OCI-LY3 (cell line): ENCODE results near the gene PSKH1.

Experiments
- H2AFZ ChIP-seq: fragments of 200-600, 300-600 bp; shearing (Covaris generic); 2 replicates; pipeline ENCODE4 v1.6.0; 2014; ENCODE audit warnings: antibody characterized with exemption, low read depth, low read length
- H3K27ac ChIP-seq: fragments of 200-600, 300-600 bp; sonication (generic); 2 replicates; pipeline ENCODE4 v1.5.1; 2014; ENCODE audit warnings: mild to moderate bottlenecking, low read length, moderate library complexity, mixed read lengths
- H3K27me3 ChIP-seq: fragments of 200-600, 300-600 bp; sonication (generic); 2 replicates; pipeline ENCODE4 v1.6.1; 2014; ENCODE audit warnings: low read depth, low read length, mixed read lengths
- H3K36me3 ChIP-seq: fragments of 200-600, 300-600 bp; sonication (generic); replicated peaks from 2 replicates; pipeline ENCODE3; 2014; ENCODE audit warnings: low read depth, low read length, mixed read lengths
- H3K4me1 ChIP-seq: fragments of 300-600, 200-600 bp; sonication (generic); 2 replicates; pipeline ENCODE4 v1.6.1; 2014; ENCODE audit warnings: low read length, mixed read lengths
- H3K4me2 ChIP-seq: fragments of 200-600, 300-600 bp; sonication (generic); 2 replicates; pipeline ENCODE4 v1.6.1; 2014; ENCODE audit warnings: low read length, mixed read lengths
- H3K4me3 ChIP-seq: fragments of 300-600, 200-600 bp; sonication (generic); 2 replicates; pipeline ENCODE4 v1.5.1; 2014; ENCODE audit warnings: antibody characterized with exemption, mild to moderate bottlenecking, low read length, moderate library complexity
- H3K79me2 ChIP-seq: fragments of 300-600, 200-600 bp; shearing (Covaris generic); 2 replicates; pipeline ENCODE4 v1.6.1; 2014; ENCODE audit warnings: mild to moderate bottlenecking, low read length, mixed read lengths
- H3K9ac ChIP-seq: fragments of 300-600, 200-600 bp; shearing (Covaris generic); 2 replicates; pipeline ENCODE4 v1.6.0; 2014; ENCODE audit warnings: mild to moderate bottlenecking, low read length, moderate library complexity
- H3K9me3 ChIP-seq: fragments of 200-600, 300-600 bp; shearing (Covaris generic); 2 replicates; pipeline ENCODE4 v1.6.1; 2014; ENCODE audit warnings: low read length, mixed read lengths; ENCODE audit not compliant: insufficient read depth
- H4K20me1 ChIP-seq: fragments of 200-600, 300-600 bp; sonication (generic); 2 replicates; pipeline ENCODE4 v1.6.1; 2016; ENCODE audit warnings: low read length, mixed read lengths; ENCODE audit not compliant: insufficient read depth
- EZH2phosphoT487 ChIP-seq: fragments of 200-600 bp; shearing (Covaris generic); IDR thresholded peaks from 2 replicates; pipeline ENCODE4 v1.6.1; 2018; ENCODE audit warnings: antibody characterized with exemption, mixed run types, low read depth
- TF ChIP-seq, protein P1 (sequence below): fragments of 200-600, 300-600 bp; sonication (generic); IDR thresholded peaks from 2 replicates; pipeline ENCODE4 v1.5.1; 2014; ENCODE audit warnings: antibody characterized with exemption, low read length, low read depth

The PSKH1 gene

DNA sequence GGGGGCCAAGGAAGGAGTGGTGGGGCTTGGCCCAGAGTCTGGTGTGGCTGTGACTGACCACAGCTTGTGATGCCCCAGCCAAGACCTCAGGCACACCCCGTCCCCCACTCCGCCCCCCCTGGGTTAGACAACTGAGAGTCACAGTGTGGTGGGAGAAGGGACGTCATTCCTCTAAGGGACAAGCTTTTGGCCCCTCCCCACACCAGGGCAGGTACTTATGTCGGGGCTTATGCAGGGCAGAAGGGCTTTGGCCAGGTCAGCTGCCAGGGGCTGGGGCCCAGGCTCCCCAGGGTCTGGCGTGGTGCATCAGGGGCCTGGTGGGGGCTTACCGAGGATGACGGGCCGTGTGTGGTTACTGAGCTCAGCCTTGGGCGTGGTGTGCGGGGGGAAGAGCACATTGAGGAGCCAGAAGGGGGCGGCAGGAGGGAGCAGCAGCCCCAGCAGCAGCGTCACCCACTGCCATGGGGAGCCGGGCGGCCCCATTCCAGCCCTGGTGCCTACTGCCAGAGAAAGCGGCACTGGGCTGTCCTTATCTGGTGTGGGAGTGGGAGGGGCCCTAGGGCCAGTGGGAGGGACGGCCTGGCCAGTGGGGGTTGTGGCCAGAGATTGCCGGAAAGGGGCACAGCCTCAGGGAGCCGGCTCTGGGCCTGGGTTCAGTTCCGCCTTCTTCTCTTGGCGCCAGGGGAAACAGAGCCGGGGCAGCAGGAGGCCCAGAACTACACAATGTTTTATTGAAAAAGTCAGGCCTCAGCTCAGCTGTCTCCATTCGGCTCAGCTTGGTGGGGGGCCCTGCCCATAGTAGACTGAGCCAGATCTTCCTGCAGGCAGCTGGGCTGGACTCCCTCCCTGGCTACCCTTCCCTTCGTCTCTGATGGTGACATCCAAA, 50.8 kb downstream of the PSKH1 start, which contains the start of gene LCAT:
Gene LCAT (minus strand): TSS at position 502 of the 886 bp plus-strand sequence. CDS start 19 bp downstream, at position 483.
- no peaks in the 10 kb centered on the region for H3K27me3 ChIP-seq
- no peaks in the 10 kb centered on the region for H3K9me3 ChIP-seq
- no peak within 1 kb of the TSS for H3K4me2 ChIP-seq
- TF ChIP-seq EZH2phosphoT487: no peak
- TF ChIP-seq, protein P1, sequence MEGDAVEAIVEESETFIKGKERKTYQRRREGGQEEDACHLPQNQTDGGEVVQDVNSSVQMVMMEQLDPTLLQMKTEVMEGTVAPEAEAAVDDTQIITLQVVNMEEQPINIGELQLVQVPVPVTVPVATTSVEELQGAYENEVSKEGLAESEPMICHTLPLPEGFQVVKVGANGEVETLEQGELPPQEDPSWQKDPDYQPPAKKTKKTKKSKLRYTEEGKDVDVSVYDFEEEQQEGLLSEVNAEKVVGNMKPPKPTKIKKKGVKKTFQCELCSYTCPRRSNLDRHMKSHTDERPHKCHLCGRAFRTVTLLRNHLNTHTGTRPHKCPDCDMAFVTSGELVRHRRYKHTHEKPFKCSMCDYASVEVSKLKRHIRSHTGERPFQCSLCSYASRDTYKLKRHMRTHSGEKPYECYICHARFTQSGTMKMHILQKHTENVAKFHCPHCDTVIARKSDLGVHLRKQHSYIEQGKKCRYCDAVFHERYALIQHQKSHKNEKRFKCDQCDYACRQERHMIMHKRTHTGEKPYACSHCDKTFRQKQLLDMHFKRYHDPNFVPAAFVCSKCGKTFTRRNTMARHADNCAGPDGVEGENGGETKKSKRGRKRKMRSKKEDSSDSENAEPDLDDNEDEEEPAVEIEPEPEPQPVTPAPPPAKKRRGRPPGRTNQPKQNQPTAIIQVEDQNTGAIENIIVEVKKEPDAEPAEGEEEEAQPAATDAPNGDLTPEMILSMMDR: no peak
- no peak within 1 kb of the TSS for H3K27ac ChIP-seq
- H3K36me3 ChIP-seq: peaks cover 42% of the 10 kb centered on the region
- H4K20me1 ChIP-seq: peaks cover 18% of the 10 kb centered on the region; the same call in 1 of the 2 replicates
- no peak within 1 kb of the TSS for H2AFZ ChIP-seq
- H3K79me2 ChIP-seq: peaks cover 6% of the 10 kb centered on the region; the same call in 1 of the 2 replicates
- no peaks in the 10 kb centered on the region for H3K4me1 ChIP-seq
- H3K4me3 ChIP-seq: no peak within 1 kb of the TSS
- H3K9ac ChIP-seq: no peak within 1 kb of the TSS

DNA sequence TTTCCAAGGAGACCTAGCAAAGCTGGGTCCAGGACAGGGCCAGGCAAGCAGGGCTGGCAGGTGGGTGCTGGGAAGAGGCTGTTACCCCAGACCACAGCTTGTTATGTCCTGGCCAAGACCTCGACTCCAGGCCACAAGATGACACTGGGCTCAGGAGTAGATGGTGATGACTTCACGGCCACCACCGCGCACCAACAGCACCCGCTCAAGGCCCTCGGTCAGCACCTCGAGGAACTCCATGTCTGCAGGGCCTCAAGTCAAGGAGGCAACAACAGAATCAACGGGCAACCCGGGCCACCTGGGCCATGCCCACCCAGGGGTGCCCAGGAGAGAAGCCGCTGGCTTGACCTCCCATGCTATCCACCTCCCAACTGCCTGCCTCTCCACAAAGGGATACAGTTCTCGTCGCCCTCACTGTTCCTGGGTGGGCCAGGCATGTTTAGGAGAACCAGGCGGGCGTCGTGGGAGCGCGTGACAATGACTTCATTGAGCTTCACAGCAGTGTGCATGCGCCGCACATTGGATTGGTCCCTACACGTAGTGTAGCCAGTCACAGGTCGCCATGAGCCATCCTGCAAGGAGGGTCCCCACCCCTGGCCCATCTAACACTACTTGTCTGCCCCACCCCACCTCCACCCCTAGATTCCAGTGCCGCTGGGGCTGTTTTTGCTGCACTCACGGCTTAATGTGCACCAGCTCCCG, 51.8 kb downstream of the PSKH1 start:
- TF ChIP-seq EZH2phosphoT487: no peak
- TF ChIP-seq, protein P1: no peak
- Histone ChIP-seq H4K20me1 (peaks cover 18% of the 10 kb centered on the region; the same call in 1 of the 2 replicates), H3K36me3 (peaks cover 37% of the 10 kb centered on the region), H3K9ac (no peak overlapping the region), H2AFZ (no peak overlapping the region), H3K9me3 (no peaks in the 10 kb centered on the region), H3K4me1 (no peaks in the 10 kb centered on the region), H3K4me3 (no peak overlapping the region), H3K27ac (no peak overlapping the region), H3K4me2 (no peak overlapping the region), H3K79me2 (no peaks in the 10 kb centered on the region; the same call in 1 of the 2 replicates), H3K27me3 (no peaks in the 10 kb centered on the region)

DNA sequence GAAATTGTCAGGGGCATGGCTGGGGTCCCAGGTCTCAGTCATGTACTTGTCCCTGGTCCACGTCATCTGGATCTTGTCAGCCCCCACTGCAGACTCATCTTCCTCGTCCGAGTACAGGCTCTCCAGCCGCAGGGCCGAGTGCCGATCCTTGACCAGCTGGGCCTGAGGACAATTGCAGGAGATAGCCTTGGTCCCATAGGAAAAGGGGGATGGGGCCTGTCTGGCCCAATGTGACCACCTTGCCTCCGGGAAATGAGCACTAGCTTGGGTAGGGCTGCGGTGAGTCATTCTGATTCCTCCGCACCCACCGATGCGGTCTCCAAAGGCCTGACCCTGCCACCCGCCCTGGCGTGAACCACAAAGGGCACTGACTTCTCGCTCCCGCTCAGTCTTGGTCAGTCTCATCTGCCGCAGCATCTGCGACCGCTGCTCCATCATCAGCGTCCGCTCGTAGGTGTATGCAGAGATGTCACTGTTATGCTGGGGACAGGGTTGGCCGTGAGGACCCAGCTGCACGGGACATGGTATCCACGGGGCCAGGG, 52.4 kb downstream of the PSKH1 start:
- Histone ChIP-seq H3K36me3 (peaks cover 30% of the 10 kb centered on the region), H3K9ac (no peak overlapping the region), H3K27me3 (no peaks in the 10 kb centered on the region), H3K79me2 (no peaks in the 10 kb centered on the region), H3K4me1 (no peaks in the 10 kb centered on the region), H3K27ac (no peak overlapping the region), H3K4me3 (no peak overlapping the region), H3K4me2 (no peak overlapping the region), H4K20me1 (peaks cover 18% of the 10 kb centered on the region; the same call in 1 of the 2 replicates), H3K9me3 (no peaks in the 10 kb centered on the region), H2AFZ (no peak overlapping the region)
- no peak for TF ChIP-seq EZH2phosphoT487
- TF ChIP-seq, protein P1: no peak
